ENCODE data around the gene PCSK4. TPM values are rescaled to one million over a fixed set of nuclear protein-coding genes. Genes with fewer than 3 reads are reported as not detected.
A peak's percentile ranks its signal among the peaks of the same experiment; 100 is the strongest.
"Not testable (repeated sequence)": the region's sequence is repeated elsewhere in the genome, so short reads cannot be mapped to it uniquely, and the experiment has no call there.

Gene PCSK4
- total RNA-seq, 3 donors from 2014 or later, result 0.46 to 0.50 (median 0.49) TPM

DNA sequence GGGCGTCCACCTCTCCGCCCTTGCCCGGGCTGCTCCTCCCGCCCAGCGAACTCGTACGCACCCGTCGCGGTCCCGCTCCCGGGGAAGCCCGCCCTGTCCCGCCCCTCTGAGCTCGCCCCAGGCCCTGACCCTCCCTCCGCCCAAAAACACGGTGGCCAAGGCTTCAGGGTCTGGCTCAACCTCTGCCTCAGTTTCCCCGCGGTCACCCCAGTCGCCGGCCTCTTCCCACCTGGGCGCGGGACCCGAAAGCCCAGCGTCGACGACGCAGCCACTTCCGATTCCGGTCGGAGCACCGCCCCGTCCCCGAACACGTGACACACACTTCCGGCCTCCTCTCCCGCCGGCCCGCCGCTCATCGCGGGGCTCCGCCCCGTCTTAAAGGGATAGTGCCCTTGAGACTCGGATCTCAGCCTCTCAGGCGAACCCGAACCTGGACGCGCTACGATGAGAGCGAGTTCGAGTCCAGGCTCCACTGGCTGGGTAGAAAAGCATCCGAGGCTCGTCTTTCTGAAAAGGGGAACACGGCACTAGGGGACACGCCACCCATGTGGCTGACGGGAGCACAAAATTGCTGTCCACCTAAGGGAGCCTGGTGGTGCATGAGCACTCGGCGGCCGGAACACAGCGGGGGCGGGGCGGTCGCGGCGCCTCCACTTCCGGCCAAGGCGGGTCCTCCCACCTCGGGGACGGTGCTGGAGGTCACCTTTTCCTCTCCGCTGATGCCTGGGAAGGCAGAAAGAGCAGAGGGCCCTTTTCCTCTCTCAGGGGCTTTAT, 11.0 kb downstream of the PCSK4 start, which contains the start of gene C19orf25:
Gene C19orf25, minus strand, starts transcription at position 282 of the 774 bp plus-strand sequence. CDS start 312 bp downstream, outside the sequence.
- ATAC-seq (peak; percentile 97 to 99), DNase-seq (peak; percentile 89)
- Mint-ChIP-seq H3K27me3 (ENCODE audit: low read depth) (no peaks in the 10 kb centered on the region), H3K4me3 (peak within 1 kb of the TSS; percentile 96), H3K36me3 (ENCODE audit: insufficient read depth) (peaks cover 2% of the 10 kb centered on the region), H3K4me1 (ENCODE audit: low read depth) (peaks cover 12% of the 10 kb centered on the region), H3K9me3 (no peaks in the 10 kb centered on the region)

DNA sequence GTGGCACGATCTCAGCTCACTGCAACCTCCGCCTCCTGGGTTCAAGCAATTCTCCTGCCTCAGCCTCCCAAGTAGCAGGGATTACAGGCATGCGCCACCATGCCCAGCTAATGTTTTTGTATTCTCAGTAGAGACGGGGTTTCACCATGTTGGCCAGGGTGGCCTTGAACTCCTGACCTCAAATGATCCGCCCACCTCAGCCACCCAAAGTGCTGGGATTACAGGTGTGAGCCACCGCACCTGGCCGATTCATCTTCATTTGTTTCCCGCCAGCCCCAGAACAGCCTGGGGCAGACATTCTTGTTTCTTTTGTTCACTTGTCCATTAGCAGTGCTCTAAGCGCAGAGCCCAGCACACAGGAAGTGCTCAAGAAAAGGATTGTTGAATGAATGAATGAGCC, 13.1 kb downstream of the PCSK4 start:
- DNase-seq; H3K36me3 Mint-ChIP-seq (ENCODE audit: insufficient read depth); ATAC-seq; H3K27me3 Mint-ChIP-seq (ENCODE audit: low read depth); H3K9me3 Mint-ChIP-seq: not testable (repeated sequence)
- Mint-ChIP-seq H3K4me3 (peak overlapping the region; percentile 69), H3K4me1 (ENCODE audit: low read depth) (peaks cover 15% of the 10 kb centered on the region)

DNA sequence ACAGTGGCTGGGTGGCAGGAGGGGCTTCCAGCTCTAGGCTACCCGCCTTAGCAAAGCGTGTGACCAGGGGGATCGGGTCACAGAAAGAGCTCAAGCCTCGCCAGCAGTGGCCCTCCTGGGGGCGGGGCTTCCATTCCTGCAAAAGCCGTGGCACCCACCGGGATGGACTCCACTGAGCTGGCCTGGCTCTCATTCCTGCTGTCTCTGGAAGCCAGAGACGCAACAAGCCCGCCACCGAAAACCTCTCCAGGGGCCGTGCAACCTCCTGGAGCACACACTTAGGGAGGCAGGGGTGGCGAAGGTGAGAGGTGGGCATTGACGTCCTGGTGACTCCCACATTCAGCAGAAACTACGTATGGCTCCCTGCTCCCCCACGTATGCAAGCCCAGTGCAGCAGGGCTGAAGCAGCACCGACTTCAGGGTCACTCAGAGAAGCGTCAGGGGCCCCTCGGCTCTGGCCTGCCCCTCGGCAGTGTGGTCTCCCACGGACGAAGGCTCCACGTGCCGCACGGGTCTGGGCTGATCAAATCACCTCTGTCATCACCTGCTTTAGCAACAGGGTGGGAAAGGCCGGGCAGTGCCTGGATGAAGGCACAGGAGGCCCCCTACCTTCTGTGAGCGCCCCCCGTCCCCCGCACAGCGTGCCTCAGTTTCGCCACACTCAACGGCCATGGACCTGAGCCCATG, 14.3 kb downstream of the PCSK4 start:
- Mint-ChIP-seq H3K36me3 (ENCODE audit: insufficient read depth) (peaks cover 2% of the 10 kb centered on the region), H3K27me3 (ENCODE audit: low read depth) (peaks cover 2% of the 10 kb centered on the region), H3K9me3 (no peaks in the 10 kb centered on the region), H3K4me1 (ENCODE audit: low read depth) (peaks cover 17% of the 10 kb centered on the region), H3K4me3 (no peak overlapping the region)
- ATAC-seq, result no peak
- DNase-seq, result no peak

GRCh38 chr19:1474765-1475351, 15.3 kb downstream of the PCSK4 start:
- Mint-ChIP-seq H3K27me3 (ENCODE audit: low read depth) (peaks cover 2% of the 10 kb centered on the region), H3K4me1 (ENCODE audit: low read depth) (peaks cover 20% of the 10 kb centered on the region), H3K9me3 (no peaks in the 10 kb centered on the region), H3K4me3 (no peak overlapping the region), H3K36me3 (ENCODE audit: insufficient read depth) (peaks cover 2% of the 10 kb centered on the region)
- no peak for ATAC-seq
- DNase-seq, result no peak

DNA sequence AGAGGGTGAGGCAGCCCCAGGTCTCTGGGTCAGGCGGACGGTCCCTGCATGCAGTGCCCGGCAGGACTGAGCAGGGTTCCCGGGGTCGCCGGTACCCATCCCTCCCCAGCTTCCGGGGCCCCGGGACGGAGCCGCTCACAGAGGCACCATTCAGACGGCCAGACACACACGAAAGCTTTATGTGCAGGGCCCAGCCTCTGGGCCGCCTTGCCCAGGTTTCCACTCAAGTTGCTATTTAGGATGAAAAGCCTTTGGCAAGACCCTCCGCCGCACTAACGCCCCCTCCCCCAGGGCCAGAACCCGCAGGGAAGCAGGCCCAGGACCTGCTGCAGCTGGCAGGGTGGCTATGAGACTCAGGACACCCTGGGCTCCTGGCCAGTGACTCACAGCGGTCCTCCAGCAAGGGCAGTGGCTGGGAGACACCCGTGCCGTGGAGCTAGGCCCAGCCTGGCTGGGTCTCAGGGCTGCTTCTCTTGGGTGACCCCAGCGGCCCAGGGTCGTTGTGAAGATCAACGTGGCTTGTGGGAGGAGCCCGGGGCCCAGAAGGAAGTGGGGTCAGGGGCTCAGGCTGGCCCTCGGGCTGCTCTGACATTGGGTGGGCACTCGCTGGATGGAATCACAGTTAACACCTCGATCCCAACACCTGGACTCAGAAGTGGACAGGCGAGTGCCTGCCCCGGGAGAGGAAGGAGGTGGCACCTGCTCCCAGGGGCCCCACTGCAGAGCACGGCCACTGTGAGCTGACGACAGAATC, 16.0 kb downstream of the PCSK4 start:
- no peak for DNase-seq
- Mint-ChIP-seq H3K4me3 (no peak overlapping the region), H3K27me3 (ENCODE audit: low read depth) (peaks cover 2% of the 10 kb centered on the region), H3K9me3 (no peaks in the 10 kb centered on the region), H3K4me1 (ENCODE audit: low read depth) (peaks cover 17% of the 10 kb centered on the region), H3K36me3 (ENCODE audit: insufficient read depth) (peaks cover 2% of the 10 kb centered on the region)
- no peak for ATAC-seq

DNA sequence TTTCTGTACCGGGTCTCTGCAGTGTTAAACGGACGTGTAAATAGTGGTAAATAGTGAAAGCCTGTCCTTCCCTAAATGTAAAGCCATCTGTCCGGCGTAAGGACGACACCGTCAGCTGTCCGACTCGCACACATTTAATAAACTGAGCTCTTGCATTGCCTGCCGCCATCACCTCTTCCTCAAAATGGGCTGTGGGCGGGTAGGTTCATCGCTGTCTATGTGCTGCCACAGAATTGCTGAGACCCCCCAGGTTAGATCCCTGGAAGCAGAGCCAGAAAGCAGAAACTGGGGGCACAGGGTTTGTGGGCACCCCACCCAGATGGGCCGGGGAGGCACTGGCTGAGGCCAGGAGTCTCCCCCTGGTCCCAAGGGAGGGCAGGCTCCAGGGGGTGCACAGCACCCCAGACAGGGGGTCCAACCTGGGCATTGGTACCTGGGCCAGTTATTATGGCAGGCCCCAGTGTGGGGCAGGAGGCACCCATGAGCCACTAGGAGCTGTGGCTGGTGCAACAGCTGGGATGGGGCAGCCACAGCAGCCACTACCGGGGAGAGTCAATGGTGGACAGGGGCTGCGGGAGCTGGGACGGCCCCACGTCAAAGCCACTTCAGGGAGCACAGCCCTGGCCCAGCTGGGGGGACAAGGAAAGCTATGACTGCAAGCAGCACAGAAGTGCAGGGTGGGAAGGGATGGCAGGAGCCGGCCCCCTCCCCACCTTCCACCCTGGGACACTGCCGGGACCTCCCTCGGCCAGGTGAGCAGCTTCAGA, 16.9 kb downstream of the PCSK4 start:
- Mint-ChIP-seq H3K4me3 (no peak overlapping the region), H3K4me1 (ENCODE audit: low read depth) (peaks cover 15% of the 10 kb centered on the region)

DNA sequence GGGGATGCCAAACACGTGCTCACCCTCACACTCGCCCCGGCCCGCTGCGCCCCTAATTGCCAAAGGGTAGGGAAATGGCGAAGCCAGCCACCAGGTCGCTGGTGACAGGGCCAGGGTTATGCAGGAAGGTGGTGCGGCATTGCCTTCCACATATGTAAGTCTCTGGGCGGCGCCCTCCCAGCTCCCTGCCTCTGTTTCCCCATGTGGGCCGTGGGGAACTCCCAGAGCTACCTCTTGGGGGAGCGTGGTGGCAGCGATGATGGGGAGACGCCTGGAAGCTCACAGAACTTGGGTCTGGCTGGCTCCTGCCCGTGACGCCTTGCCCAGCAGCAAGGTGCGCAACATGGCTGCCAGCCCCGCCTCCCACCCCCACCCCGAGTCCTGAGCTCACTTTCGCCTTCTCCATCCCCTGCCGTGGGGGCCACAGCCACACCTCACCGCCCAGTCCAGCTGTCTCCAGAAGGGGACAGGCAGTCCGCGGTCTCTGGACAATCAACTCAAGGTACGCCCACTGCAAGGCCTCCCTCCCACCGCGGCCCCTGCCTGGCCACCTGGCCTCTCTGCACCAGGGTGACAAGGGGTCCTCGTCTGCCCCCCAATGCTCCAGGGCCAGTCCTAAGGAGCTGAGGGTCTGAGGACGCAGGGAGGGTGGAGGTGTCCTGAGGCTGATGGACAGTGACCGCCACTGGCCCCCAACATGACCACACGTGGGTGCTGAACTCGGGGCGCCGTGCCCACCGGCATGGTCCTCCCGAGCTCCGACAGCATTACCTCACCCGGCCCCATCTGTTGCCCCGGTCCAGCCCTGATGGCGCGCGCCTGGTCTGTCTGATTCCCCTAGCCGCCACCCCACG, 17.7 kb downstream of the PCSK4 start:
- ATAC-seq, result no peak
- H3K4me3 Mint-ChIP-seq, result no peak overlapping the region

More for the DNA sequence above, 16.9 kb downstream of the PCSK4 start:
- H3K27me3 Mint-ChIP-seq (ENCODE audit: low read depth), result peaks cover 3% of the 10 kb centered on the region
- H3K36me3 Mint-ChIP-seq (ENCODE audit: insufficient read depth), result peaks cover 2% of the 10 kb centered on the region
- ATAC-seq (no peak), DNase-seq (no peak)
- no peaks in the 10 kb centered on the region for H3K9me3 Mint-ChIP-seq

DNA sequence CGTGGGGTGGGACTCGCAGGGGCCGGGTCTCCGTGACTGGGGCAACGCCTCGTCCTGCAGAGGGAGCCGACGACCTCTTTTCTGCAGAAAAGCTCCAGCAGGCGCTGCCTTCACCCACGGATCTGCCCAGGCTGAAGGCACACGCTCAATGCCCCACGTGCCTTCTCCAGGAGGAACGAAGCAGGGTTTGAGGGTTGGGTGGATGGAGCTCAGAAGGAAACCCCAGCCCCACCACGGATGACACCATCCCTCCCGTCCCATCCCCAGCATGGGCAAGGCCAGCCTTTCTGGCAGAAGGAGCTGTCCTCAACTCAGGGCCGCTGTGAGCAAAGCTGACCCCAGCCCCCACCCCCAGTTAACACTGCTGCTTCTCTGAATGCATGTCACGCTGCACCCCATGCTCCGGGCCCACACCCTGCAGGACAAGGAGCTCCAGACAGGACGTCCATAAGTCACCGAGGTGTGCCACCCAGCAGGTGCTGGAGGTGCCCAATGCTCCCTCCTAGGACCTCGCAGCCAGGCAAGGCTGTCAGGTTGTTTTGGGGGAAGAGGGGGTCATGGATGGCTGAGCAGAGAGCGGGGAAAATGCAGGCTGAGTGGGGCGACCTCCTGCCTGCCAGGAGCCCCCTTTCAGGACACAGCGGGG, 18.5 kb downstream of the PCSK4 start:
- DNase-seq (no peak), ATAC-seq (no peak)
- peaks cover 10% of the 10 kb centered on the region for H3K4me1 Mint-ChIP-seq (ENCODE audit: low read depth)
- no peaks in the 10 kb centered on the region for H3K36me3 Mint-ChIP-seq (ENCODE audit: insufficient read depth)
- peaks cover 7% of the 10 kb centered on the region for H3K27me3 Mint-ChIP-seq (ENCODE audit: low read depth)
- H3K4me3 Mint-ChIP-seq, result peak overlapping the region; percentile 53
- H3K9me3 Mint-ChIP-seq, result no peaks in the 10 kb centered on the region

More for the DNA sequence above, 17.7 kb downstream of the PCSK4 start:
- no peaks in the 10 kb centered on the region for H3K9me3 Mint-ChIP-seq
- peaks cover 2% of the 10 kb centered on the region for H3K36me3 Mint-ChIP-seq (ENCODE audit: insufficient read depth)
- no peak for DNase-seq
- peaks cover 13% of the 10 kb centered on the region for H3K4me1 Mint-ChIP-seq (ENCODE audit: low read depth)
- peaks cover 4% of the 10 kb centered on the region for H3K27me3 Mint-ChIP-seq (ENCODE audit: low read depth)

DNA sequence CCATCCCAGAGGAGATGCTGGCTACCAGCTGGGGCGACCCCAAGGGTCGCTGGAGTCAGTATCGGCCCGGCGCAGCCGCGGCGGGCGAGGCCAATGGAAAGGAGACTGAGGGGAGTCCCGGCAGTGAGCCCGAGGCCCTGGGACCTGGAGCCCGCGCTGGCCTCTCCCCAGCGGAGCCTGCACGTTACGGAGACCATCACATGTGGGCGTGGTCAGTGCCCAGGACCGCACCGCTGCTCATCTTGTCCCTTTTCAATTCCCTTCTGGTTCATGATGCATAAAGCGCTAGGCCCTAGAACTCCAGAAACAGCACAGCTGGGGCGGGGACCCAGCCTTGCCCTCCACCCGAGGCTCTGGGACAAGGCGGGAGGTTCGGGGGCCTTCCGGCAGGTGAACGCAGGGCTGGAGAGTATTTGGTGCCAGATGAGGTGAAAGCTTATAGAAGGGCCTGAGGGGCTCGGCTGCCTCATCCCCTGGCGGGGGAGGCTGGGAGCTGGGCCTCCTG, 19.1 kb downstream of the PCSK4 start:
- no peak for DNase-seq
- Mint-ChIP-seq H3K36me3 (ENCODE audit: insufficient read depth) (no peaks in the 10 kb centered on the region), H3K4me1 (ENCODE audit: low read depth) (peaks cover 8% of the 10 kb centered on the region), H3K4me3 (peak overlapping the region; percentile 53), H3K9me3 (no peaks in the 10 kb centered on the region), H3K27me3 (ENCODE audit: low read depth) (peaks cover 8% of the 10 kb centered on the region)
- ATAC-seq, result peak; percentile 23 to 36

GRCh38 chr19:1470305-1471009, 19.7 kb downstream of the PCSK4 start:
- peak; percentile 70 for DNase-seq
- Mint-ChIP-seq H3K4me3 (peak overlapping the region; percentile 67), H3K27me3 (ENCODE audit: low read depth) (peaks cover 8% of the 10 kb centered on the region), H3K9me3 (no peaks in the 10 kb centered on the region), H3K4me1 (ENCODE audit: low read depth) (peaks cover 8% of the 10 kb centered on the region), H3K36me3 (ENCODE audit: insufficient read depth) (no peaks in the 10 kb centered on the region)
- peak; percentile 58 to 63 for ATAC-seq

DNA sequence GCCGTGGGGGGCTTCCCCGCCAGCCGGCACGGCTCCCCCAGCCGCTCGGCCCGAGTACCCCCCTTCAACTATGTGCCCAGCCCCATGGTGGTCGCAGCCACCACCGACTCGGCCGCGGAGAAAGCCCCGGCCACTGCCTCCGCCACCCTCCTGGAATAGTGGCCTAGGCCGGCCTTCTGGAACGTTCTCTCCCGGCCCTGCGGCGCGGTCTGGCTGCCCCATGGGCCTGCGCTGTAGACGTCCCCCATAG, 20.2 kb downstream of the PCSK4 start:
- peak in 1 of 2 donors; percentile 1 for ATAC-seq
- no peak for DNase-seq
- Mint-ChIP-seq H3K36me3 (ENCODE audit: insufficient read depth) (no peaks in the 10 kb centered on the region), H3K27me3 (ENCODE audit: low read depth) (peaks cover 8% of the 10 kb centered on the region), H3K4me1 (ENCODE audit: low read depth) (peaks cover 8% of the 10 kb centered on the region), H3K4me3 (peak overlapping the region; percentile 67), H3K9me3 (no peaks in the 10 kb centered on the region)

Measured in activated T-cell treated with anti-CD3 and anti-CD28 coated beads, Interleukin-2, amount 50 U/mL, for 4 hours (primary cell).